Activated T-cell treated with anti-CD3 and anti-CD28 coated beads, Interleukin-2, amount 50 U/mL, for 1 hour (primary cell): ENCODE data around the gene PHF19.

Experiments used
- DNase-seq: peaks from one replicate; pipeline ENCODE4 v3.0.0-alpha.2; 2020

The PHF19 gene

DNA sequence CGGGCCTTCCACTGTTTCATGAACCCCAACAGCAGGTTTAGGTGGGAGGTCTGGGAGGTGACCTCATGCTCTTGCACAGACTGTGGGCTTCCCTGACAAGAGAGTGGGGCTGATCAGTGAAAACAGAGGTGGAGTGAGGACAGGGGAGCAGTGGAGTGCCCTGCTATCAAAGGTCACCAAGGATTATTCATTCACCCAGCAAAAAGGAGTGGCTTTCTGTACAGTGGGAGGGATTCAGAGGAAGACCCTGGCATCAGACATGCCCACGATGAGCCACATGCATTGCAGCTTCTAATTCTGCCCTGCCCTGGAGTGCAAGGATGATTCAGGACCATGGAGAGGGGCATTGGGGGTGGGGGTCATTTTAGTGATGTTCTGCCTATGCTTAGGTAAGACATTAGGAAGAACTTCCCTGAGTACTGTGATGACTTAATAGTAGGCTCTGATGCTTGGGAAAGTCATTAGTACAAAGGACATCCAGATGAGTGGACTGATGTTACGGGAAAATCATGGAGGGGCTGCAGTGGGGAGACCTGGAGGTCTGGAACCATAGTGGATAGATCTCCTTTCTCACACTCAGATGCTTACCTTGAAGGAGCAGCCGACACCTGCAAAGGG, 36.8 kb upstream of the PHF19 start:
- no peak for DNase-seq

GRCh38 chr9:120912958-120913646, 36.1 kb upstream of the PHF19 start:
- DNase-seq: no peak

DNA sequence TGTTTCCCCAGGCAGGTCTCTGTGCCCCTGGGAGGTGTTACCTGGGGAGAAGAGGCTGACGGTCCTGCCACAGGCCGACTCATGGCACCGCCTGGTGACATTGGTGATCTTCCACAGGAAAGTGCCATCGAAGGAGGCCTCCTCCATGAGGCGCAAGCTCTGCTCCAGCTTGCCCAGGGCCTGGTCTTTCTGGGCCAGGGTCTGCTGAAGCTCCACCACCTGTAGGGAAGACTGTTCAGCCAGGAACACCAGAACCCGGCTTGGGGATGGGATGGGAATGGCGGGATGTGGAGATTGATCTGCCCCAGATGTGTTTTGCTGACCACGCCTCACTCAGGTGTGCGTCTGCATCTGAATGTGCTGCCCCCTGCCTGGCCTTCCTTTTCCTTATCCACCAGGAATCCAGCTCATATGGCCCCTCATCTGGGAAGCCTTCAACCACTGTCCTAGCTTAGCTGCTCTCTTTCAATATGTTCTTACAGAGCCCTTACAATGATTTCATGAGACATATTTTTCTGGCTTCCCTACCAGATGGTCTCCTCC, 34.4 kb upstream of the PHF19 start:
- DNase-seq: no peak

- no peak for DNase-seq
Measured at GRCh38 chr9:120910643-120911042, 33.7 kb upstream of the PHF19 start.

GRCh38 chr9:120909904-120910303, 32.9 kb upstream of the PHF19 start:
- peak; percentile 71 for DNase-seq

GRCh38 chr9:120905315-120906164, 28.6 kb upstream of the PHF19 start:
- no peak for DNase-seq

- no peak for DNase-seq
Measured at GRCh38 chr9:120904978-120905301, 28.0 kb upstream of the PHF19 start.

GRCh38 chr9:120904061-120904977, 27.3 kb upstream of the PHF19 start:
- peak; percentile 70 for DNase-seq

DNA sequence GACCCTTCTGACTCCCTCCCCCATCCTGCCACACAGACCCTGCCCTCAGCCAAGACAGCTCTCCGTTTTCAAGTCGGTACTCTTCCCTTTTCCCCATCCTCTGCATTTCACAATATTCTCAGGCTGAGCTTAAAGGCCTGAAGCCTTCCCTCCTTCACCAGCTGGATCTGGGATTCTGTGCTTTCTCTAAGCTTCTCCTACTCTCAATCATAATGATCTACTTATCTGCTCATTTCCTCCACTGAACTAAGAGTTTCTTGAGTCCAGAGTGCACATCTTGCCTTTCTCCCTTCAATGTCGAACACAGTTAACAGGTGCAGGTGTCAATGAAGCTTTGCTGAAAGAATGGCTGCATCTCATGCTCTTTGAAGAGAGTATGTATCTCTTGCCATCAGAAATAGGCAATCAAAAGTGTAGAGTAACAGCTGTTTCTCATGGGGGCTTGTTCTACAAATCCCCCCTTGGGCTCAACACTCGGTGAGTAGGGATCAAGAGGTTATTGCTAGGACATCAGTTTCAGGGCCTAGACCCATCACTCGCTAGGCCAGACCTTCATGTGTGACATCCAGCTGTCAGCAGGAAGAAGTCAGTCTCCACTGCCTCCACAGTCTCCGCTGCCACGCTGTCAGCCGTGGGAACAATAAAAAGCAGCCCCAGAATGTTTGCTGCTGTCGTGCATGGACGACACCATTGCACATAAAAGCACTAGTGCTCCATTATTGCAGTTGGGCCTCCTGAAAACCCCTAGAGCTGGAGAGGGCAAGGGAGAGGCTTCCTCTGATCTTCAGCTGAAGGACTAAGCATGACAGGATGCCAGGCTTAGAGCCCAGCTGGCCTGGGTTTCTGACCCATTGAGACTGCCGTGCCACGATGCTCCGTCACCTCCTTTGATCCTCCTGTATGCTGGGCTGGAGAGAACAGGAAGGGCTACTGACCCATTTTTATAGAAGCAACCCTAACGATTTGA, 25.9 kb upstream of the PHF19 start:
- no peak for DNase-seq

- no peak for DNase-seq
Measured at GRCh38 chr9:120901755-120902568, 25.0 kb upstream of the PHF19 start.

GRCh38 chr9:120900824-120901223, 23.8 kb upstream of the PHF19 start:
- no peak for DNase-seq

DNA sequence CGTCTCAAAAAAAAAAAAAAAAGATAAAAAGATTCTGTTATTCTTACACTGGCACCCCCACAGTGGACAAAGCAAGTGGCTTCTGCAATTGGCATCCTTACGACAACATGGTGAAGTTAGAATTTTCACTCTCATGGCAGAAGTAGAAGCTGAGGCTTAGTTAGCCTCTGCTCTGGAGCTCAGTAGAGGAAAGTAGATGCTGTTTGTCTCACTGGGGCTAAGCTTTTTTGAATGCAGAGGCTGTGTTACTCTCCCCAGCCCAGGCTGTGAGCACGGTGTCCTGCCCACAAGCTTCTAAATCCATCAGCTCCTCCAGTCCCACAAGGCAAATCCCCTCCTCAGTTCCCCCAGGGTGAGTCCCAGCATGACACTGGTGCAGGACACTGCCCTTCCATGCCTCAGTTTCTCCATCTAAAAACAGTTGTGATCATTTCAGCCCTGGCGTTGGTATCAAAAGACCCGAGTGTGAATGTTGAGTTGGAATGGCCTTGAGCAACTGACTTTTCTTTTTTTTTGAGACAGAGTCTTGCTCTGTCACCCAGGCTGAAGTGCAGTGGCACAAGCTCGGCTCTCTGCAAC, 22.6 kb upstream of the PHF19 start:
- DNase-seq: no peak

GRCh38 chr9:120898396-120898795, 21.4 kb upstream of the PHF19 start:
- DNase-seq: no peak

- no peak for DNase-seq
Measured at GRCh38 chr9:120895951-120896350, 19.0 kb upstream of the PHF19 start.

DNA sequence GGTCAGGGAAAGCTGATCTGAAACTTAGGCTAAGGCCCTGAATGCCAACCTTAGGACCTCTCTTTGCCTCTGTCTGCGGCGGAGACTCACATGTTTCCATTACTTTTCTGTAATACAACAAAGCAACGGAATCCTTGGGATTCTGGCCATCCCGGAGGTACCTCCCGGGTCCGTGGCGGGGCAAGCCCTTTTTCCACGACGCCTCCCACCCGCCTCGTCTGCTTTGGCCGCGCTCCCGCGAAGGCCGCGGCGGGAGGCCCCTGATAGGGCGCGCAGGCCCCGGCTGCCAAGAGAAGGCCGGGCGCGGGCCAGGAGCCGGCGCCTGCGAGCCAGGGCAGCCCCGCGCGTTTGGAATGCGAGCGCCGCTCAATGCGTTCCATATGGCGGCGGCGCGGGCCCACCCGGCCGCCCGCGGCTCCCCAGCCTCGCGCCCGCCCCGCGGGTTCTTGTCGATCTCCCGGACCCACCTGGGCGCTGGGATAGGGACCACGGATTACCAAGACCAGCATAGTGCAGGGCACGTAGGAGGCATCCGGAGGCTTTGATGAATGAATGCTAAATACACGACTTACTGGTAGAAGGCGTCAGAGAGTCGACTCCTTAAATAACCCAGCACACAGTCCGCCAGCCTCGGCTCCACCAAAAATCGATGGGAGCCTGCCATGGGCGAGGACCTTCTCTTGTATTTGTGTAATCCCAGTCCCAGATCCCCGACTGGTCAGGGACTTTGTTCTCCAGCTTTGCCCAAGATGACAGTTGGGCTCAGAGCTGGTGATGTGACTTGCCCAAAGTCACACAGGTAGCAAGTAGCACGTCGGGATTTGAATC, 17.5 kb upstream of the PHF19 start:
- no peak for DNase-seq

DNA sequence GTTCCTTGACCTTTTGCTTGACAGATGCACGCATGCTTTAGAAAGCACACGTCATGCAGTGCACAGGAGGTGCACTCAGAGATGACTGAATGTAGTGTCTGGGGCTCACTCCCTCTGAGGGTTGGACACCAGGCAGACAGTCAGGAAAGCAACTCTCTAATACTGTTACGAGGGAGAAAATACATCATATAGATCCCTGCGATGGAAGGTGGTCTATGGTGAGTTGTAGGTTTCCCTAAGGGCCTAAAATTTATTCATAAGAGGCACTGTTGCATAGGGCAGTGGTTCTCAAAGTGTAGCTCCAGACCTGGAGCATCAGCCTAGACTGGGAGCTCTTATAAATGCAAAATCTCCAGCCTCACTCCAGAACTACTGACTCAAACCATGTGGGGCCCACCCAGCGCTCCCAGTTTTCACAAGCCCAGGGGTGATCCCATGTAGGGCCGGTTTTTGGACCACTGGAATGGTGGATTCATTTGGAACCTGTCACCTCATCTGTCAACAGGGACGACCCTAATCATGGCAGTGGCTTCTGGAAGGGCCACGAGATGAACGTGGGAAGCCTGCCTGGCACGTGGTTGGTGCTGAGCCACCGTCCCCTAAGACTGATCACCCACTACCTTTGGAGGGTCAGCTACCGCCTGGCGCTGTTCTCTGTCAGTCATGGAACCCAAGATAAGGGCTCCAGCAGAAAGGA, 16.8 kb upstream of the PHF19 start:
- no peak for DNase-seq

GRCh38 chr9:120892748-120893610, 16.0 kb upstream of the PHF19 start:
- peak; percentile 56 for DNase-seq
